Fibroblast of lung (primary cell): ENCODE data around the gene MEGF8. TPM values are rescaled to one million over a fixed set of nuclear protein-coding genes. Genes with fewer than 3 reads are reported as not detected.
A peak's percentile ranks its signal among the peaks of the same experiment; 100 is the strongest.

Experiments
- DNase-seq, 2 donors: peaks; one replicate each; pipeline versions ENCODE4 v3.0.0 to v3.0.0-alpha.2; 2010; ENCODE audit warnings: low read depth in 2 of 2
- H2AFZ ChIP-seq: 2 replicates; pipeline ENCODE4 v1.5.1; 2012; ENCODE audit warnings: low read length, control low read depth, inconsistent platforms
- H3K27ac ChIP-seq: 2 replicates; pipeline ENCODE4 v1.5.1; 2011; ENCODE audit warnings: low read length, control low read depth; ENCODE audit not compliant: insufficient read depth
- H3K27me3 ChIP-seq: 2 replicates; pipeline ENCODE4 v1.5.1; 2011; ENCODE audit warnings: mild to moderate bottlenecking, low read length; ENCODE audit not compliant: control insufficient read depth, insufficient read depth
- H3K36me3 ChIP-seq: 2 replicates; pipeline ENCODE4 v1.5.1; 2011; ENCODE audit warnings: low read length; ENCODE audit not compliant: control insufficient read depth, insufficient read depth
- H3K4me1 ChIP-seq: 2 replicates; pipeline ENCODE4 v1.5.1; 2011; ENCODE audit warnings: low read length; ENCODE audit not compliant: control insufficient read depth, insufficient read depth; ENCODE audit errors: extremely low read depth
- H3K4me2 ChIP-seq: 2 replicates; pipeline ENCODE4 v1.5.1; 2011; ENCODE audit warnings: low read length, control low read depth; ENCODE audit not compliant: insufficient read depth; ENCODE audit errors: extremely low read depth
- H3K4me3 ChIP-seq, 4 experiments: fragments of 200-600 bp in 1 of 4; sonication (generic) in 1 of 4; replicated peaks in 1 of 4; 2 replicates each; pipeline ENCODE4 v1.5.1; 2011 to 2016; ENCODE audit warnings: low read length in 4 of 4, low read depth in 3 of 4, mild to moderate bottlenecking in 3 of 4, control low read depth in 2 of 4, inconsistent platforms in 1 of 4, mixed read lengths in 1 of 4; ENCODE audit not compliant: insufficient read depth in 1 of 4; ENCODE audit errors: control extremely low read depth in 1 of 4
- H3K79me2 ChIP-seq: 2 replicates; pipeline ENCODE4 v1.5.1; 2012; ENCODE audit warnings: mild to moderate bottlenecking, low read length, inconsistent platforms; ENCODE audit not compliant: control insufficient read depth, insufficient read depth
- H3K9ac ChIP-seq: 2 replicates; pipeline ENCODE4 v1.5.1; 2011; ENCODE audit warnings: mild to moderate bottlenecking, low read length, control low read depth; ENCODE audit not compliant: insufficient read depth
- H3K9me3 ChIP-seq: 2 replicates; pipeline ENCODE4 v1.5.1; 2012; ENCODE audit warnings: low read depth, low read length; ENCODE audit not compliant: control insufficient read depth, insufficient read depth
- H4K20me1 ChIP-seq: 2 replicates; pipeline ENCODE4 v1.5.1; 2011; ENCODE audit warnings: low read length; ENCODE audit not compliant: control insufficient read depth, insufficient read depth; ENCODE audit errors: extremely low read depth
- EZH2 ChIP-seq: IDR thresholded peaks from 2 replicates; pipeline ENCODE4 v1.5.1; 2012; ENCODE audit warnings: low read length, control low read depth, mild to moderate bottlenecking; ENCODE audit errors: missing control alignments
- polyA plus RNA-seq, 2 donors: library from polyadenylated mRNA; depleted of rRNA in 1 of 2; stranded (reverse) in 1 of 2; unstranded in 1 of 2; fragments of >200 nt; gene quantifications; 2 replicates each; pipeline ENCODE4 v1.2.1, GENCODE V29; 2011 to 2012; ENCODE audit warnings: missing spikeins in 1 of 2
- total RNA-seq: library from RNA; depleted of rRNA; stranded (reverse); fragments of >200 nt; gene quantifications from 2 replicates; pipeline ENCODE4 v1.2.1, GENCODE V29; 2014
- TF ChIP-seq, protein P1 (sequence below), 2 donors: IDR thresholded peaks in 1 of 2; conservative IDR thresholded peaks in 1 of 2; 1 replicate in 1 of 2; 2 replicates in 1 of 2; pipeline ENCODE4 v1.5.1; 2011 to 2012; ENCODE audit warnings: low read length in 2 of 2, control low read depth in 1 of 2, inconsistent platforms in 1 of 2, low read depth in 1 of 2, mild to moderate bottlenecking in 1 of 2

The MEGF8 gene
- total and polyA plus RNA-seq, 2 donors (not counting 1 experiment from before 2014, with no cell fraction given): 9.3 to 27.6 TPM

DNA sequence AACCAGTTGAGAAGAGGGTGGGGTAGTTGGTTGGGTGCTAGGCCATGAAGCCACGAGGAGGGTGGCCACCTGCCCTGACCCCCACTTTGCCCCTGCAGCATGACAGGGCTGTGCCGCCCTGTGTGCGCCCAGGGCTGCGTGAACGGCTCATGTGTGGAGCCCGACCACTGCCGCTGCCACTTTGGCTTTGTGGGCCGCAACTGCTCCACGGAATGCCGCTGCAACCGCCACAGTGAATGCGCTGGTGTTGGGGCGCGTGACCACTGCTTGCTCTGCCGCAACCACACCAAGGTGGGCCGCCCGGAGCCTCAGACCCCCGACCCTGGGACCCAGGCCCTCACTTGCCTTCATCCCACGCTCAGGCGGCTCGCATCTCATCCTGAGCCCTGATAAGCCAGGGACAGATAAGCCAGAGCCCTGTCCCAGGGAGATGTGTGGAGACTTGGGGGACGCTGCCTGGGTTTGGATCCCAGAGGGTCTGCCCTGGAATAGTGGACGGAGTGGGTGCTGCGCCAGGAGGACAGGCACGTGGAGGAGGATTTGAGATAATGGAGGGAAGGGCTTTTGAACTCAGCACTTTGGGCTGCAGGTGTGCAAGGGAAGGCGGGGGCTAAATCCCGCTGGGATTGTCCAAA is 44.1 kb downstream of the MEGF8 start:
- no peak for TF ChIP-seq EZH2
- TF ChIP-seq, protein P1, sequence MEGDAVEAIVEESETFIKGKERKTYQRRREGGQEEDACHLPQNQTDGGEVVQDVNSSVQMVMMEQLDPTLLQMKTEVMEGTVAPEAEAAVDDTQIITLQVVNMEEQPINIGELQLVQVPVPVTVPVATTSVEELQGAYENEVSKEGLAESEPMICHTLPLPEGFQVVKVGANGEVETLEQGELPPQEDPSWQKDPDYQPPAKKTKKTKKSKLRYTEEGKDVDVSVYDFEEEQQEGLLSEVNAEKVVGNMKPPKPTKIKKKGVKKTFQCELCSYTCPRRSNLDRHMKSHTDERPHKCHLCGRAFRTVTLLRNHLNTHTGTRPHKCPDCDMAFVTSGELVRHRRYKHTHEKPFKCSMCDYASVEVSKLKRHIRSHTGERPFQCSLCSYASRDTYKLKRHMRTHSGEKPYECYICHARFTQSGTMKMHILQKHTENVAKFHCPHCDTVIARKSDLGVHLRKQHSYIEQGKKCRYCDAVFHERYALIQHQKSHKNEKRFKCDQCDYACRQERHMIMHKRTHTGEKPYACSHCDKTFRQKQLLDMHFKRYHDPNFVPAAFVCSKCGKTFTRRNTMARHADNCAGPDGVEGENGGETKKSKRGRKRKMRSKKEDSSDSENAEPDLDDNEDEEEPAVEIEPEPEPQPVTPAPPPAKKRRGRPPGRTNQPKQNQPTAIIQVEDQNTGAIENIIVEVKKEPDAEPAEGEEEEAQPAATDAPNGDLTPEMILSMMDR (conservative IDR thresholded peaks at IDR 0.05 in 1 of 2, IDR thresholded peaks at IDR 0.05 in 1 of 2; ENCODE audit: low read depth in 1 of 2, low read length in 2 of 2): no peak
- no peaks in the 10 kb centered on the region for H3K27me3 ChIP-seq
- H3K4me1 ChIP-seq: no peaks in the 10 kb centered on the region
- no peak overlapping the region for H3K27ac ChIP-seq
- H2AFZ ChIP-seq: no peak overlapping the region
- no peak overlapping the region for H3K4me2 ChIP-seq
- H3K9ac ChIP-seq: no peak overlapping the region
- no peak for DNase-seq
- H3K4me3 ChIP-seq: no peak overlapping the region
- H4K20me1 ChIP-seq: no peaks in the 10 kb centered on the region
- H3K9me3 ChIP-seq: no peaks in the 10 kb centered on the region
- H3K79me2 ChIP-seq: no peaks in the 10 kb centered on the region
- no peaks in the 10 kb centered on the region for H3K36me3 ChIP-seq

DNA sequence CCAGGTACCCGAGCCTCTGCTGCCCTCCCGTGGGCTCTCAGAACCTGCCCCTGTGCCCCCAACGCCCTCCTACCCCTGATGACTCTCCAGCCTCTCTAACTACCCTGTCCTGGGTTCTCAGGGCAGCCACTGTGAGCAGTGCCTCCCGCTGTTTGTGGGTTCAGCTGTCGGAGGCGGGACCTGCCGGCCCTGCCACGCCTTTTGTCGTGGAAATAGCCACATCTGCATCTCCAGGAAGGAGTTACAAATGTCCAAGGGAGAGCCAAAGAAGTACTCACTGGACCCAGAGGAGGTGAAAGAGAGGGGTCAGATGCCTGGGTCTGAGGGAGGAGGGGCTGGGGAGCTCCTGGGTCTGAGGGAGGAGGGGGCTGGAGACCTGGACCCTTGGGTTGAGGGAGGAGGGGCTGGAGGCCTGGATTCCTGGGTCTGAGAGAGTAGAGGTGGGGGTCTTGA is 44.7 kb downstream of the MEGF8 start:
- TF ChIP-seq, protein P1 (conservative IDR thresholded peaks at IDR 0.05 in 1 of 2, IDR thresholded peaks at IDR 0.05 in 1 of 2; ENCODE audit: low read depth in 1 of 2, low read length in 2 of 2): no peak
- no peak for TF ChIP-seq EZH2
- Histone ChIP-seq H3K27me3 (no peaks in the 10 kb centered on the region), H2AFZ (no peak overlapping the region)

DNA sequence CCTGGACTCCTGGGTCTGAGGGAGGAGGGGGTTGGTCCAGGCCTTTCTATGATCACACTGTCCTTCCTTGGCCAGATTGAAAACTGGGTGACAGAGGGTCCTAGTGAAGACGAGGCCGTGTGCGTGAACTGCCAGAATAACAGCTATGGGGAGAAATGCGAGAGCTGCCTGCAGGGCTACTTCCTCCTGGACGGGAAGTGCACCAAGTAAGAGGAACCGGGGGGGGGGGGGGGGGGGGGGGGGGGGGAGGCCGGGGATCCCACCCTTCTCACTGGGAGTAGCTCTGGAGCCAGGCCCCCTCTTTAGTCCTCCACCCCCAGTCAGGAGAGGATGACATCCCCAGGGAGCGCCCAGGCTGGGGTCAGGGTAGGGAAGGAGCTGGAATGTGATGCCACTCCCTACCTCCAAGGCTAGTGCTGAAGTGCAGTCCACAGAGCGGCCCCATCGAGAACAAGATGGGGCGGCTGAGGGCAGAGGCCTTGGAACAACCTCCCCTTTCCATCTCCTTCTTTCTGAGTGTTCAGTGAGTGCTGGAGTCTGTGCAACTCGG is 45.3 kb downstream of the MEGF8 start:
- no peak overlapping the region for H3K4me2 ChIP-seq
- no peaks in the 10 kb centered on the region for H3K27me3 ChIP-seq
- TF ChIP-seq EZH2: no peak
- TF ChIP-seq, protein P1 (conservative IDR thresholded peaks at IDR 0.05 in 1 of 2, IDR thresholded peaks at IDR 0.05 in 1 of 2; ENCODE audit: low read depth in 1 of 2, low read length in 2 of 2): no peak
- peak; percentile 14 to 72 for DNase-seq
- no peaks in the 10 kb centered on the region for H3K4me1 ChIP-seq
- no peak overlapping the region for H3K27ac ChIP-seq
- H3K9ac ChIP-seq: no peak overlapping the region
- no peaks in the 10 kb centered on the region for H4K20me1 ChIP-seq
- no peak overlapping the region for H2AFZ ChIP-seq
- H3K79me2 ChIP-seq: no peaks in the 10 kb centered on the region
- H3K9me3 ChIP-seq: no peaks in the 10 kb centered on the region
- no peak overlapping the region for H3K4me3 ChIP-seq
- no peaks in the 10 kb centered on the region for H3K36me3 ChIP-seq

More for the DNA sequence above, 44.7 kb downstream of the MEGF8 start:
- no peak overlapping the region for H3K27ac ChIP-seq
- no peaks in the 10 kb centered on the region for H3K36me3 ChIP-seq
- H3K9me3 ChIP-seq: no peaks in the 10 kb centered on the region
- H3K9ac ChIP-seq: no peak overlapping the region
- H3K4me3 ChIP-seq: no peak overlapping the region
- H3K79me2 ChIP-seq: no peaks in the 10 kb centered on the region
- no peak overlapping the region for H3K4me2 ChIP-seq
- H4K20me1 ChIP-seq: no peaks in the 10 kb centered on the region
- no peaks in the 10 kb centered on the region for H3K4me1 ChIP-seq
- no peak for DNase-seq
